Measurements from ENCODE around the gene VRK1.
A peak's percentile ranks its signal among the peaks of the same experiment; 100 is the strongest.

VRK1 gene

DNA sequence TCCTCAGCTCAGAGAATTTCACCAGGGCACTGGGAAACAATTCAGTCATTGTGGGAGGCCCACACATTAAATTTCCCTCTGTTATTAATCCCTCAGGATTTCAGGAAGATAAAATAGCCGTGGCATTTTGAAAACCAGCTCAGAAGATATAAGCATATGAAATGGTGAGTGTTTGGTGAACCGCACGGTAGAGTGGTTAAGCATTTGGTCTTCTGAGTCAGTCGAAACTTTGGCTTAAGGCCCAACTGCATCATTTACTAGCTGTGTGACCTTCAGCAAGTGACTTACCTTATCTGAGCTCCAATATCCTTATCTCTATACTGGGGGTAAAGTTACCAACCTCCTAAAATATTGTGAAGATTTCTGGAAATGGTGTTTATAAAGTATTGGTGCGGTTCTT, 5.2 kb upstream of the VRK1 start:
- DNase-seq, result no peak

DNA sequence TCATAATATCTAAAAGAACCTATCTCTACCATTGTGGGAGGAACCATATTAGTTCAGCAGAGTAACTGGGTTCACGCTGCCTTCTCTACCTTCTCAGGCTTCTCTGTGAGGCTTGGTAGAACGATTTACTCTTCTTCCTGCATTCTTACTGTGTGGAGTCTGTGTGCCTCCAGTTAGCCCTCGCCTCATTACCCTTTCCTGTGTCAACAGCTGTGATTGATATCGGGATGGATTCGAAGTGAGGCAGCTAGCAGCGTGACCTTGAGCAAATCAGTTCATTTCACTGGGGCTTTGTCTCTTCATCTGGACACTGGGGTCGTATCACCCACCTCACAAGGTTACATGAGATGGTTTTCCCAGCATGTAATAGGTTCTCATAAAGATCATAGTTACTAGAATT, 4.6 kb upstream of the VRK1 start:
- peak; percentile 42 for DNase-seq

DNA sequence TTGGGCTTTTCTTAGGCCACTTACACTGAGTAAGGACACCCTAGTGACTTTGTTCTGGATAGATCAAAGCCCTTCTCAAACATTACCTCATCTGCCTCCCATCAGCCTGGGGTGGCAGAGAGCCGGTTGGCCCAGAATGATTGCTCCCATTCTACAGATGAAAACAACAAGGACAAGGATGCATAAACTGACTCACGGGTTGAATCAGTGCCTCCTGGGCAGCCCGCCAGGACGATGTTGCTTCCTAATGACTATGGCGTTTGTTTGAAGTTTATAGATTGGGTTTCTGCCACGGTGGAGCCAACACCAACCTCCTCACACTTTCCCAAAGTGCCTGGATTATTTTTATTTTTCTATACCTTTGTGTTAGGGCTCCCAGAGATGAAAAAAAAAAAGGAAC, 3.6 kb upstream of the VRK1 start:
- DNase-seq, result no peak

DNA sequence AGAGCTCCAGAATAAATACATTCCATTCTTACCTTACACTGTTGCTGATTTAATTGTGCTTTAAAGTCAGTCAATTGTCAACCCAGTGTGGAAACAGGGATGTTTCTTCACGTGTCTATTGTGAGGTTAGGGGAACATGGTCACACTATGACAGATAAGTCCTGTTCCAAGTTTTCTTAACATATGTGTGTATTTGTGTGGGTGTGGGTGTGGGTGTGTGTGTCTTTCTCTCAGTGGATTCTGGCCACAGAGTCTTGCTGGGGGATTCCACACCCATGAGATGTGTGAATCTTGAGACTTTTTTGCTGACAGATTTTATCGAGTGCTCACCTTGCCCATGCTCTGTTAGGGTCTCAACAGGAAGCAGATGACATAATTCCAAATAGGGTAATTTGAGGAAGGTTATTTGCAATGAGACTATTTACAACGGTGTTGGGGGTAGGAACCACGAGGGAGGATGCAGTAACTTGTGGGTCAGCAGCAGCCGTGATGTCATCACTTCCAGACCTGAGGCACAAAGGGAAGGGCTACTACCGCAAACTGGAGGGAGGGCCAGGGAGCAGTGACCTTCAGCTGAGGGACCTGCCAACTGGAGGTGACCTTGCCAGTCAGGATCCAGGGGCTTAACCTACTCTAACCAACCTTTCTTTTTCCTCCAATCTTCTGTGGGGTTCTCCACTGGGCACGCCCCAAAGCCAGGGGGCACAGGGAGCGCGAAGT, 1.9 kb upstream of the VRK1 start:
- DNase-seq, result no peak

DNA sequence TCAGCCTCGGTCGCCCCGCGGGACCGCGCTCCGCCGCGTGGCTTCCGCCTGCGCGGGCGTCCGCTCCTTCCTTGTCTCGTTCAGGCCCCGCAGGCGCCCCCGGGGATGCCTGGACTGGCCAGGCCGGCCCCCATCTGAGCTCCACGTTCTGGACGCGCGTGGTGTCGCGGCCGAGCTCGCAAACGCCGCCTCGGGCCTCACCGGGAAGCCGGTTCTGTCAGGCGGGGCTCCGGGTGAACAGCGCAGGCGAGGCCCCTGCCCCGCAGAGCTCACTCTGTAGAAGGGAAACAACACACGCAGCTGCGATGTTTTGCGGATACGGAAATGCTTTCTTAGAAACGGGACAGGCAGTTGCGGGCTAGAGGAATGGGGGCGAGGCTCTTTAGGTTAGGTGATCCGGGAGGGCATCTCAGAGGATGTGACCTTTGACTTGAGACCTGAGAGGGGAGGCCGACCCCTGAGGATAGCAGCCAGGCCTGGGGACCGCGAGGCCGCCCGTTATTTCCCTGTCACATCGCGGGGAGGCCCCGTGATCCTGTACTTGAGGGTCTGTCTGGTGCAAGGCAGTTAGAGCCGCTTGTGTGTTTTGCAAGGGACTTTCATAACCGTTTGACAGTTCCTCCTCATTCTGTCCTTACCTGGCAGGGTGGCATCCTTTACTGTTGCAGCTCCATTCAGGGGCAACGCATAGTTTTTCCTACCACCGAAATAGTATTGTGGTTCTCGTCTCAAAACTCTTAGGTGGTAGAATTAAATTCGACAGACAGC, 584 bp downstream of the VRK1 start:
- peak; percentile 71 for DNase-seq

DNA sequence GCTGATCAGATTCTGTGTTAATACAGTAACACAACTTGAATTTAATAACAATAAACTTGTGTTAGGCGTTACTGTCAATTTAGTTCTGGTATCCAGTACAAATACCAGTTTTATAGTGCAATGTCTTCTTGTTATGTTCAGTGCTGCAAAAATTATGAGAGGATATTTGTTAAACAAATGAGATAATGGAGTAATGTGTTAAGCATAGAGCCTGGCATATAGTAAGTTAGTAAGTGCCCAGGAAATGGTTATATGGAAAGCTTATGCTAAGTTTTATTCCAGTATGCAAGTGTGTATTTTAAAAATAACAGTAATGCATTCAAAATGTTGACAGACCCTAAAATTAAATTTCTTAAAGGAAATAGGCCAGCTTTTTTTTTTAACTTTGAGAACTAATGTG, 1.8 kb downstream of the VRK1 start:
- no peak for DNase-seq

DNA sequence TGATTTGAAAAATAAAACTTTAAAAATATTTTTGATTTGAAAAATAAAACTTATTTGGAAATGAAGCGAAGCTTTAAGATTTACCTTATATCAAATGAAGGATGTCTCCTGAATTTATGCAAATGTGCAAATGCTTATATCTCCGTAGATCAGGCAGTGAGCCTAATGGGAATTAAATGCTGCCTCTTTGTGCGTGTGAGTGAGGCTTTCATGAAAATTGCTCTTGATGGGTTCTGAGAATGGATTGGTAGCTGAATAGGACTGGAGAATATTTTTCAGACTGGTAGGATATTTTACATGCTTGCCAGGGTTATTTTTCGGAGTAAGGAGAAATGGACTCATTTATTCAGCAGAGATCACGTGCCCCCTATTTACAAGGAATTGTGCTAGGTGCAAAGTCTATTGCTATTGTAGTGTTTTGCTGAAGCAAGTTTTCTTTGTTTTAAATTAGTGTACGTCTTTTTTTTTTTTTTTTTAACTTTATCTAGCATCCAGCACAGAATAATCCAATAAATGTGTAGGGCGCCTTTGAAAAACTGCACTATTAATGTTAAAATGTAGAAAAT, 2.4 kb downstream of the VRK1 start:
- no peak for DNase-seq

DNA sequence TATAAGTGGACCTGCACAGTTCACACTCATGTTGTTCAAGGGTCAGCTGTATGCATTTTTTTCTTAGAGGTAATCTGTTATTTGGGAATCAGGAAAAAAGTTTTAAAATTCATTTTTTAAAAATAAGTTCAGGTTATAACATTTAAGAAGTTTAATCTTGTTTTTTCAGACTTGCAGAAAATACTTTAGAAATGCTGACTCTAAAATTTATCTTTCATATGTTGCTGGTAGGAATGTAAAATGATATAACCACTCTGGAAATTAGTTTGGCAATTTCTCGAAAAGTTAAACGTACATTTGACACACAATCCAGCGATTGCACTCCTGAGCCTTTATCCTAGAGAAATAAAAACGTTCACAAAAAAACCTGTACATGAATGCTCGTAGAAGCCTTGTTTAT, 4.7 kb downstream of the VRK1 start:
- DNase-seq, result no peak

DNA sequence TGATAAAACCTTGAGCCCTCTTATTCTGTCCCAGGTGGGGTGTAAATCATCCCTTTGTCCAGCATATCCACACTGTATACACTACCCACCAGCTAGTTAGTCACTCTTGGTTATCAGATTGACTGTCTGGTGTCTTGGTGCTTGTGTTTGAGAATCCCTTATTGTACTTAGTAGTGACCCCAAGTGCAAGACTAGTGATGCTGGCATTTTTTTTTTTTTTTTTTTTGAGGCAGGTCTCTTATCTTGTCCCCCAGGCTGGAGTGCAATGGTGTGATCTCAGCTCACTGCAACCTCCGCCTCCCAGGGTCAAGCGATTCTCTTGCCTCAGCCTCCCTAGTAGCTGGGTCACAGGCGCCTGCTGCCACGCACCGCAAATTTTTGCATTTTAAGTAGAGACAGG, 5.8 kb downstream of the VRK1 start:
- no peak for DNase-seq

DNA sequence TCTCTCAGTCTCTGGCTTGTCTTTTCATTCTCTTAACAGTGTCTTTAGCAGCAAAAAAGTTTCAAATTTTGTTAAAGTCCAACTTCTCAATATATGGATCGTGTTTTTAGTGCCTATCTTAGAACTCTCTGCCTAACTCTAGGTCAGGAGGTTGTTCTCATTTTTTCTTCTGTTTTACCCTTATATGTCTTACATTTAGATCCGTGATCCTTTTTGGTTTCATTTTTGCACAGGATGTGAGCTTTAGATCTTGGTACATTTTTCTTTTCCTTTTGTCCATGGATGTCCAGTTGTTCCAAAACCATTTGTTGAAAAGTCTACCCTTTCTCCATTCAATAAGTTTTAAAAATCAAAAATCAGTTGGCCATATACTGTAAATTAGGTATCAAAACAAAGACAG, 6.8 kb downstream of the VRK1 start:
- DNase-seq, result no peak

DNA sequence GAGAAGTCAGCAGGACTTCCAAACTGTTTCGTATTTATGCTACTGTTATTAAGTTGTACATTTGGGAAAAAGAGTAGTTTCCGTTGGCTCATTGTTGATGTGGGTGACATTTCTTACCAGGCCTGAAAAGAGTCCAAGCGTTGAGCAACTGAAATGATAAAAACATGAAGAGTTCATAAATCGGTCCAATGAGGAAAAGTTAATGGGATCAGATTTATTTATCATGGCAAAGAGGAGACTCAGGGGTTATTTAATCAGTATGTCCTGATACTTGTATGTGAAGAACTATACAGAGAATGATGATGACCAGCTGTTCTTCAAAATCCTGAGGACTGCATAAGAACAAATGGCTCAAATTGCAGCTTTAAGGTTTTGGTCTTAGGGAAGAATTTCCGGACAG, 7.7 kb downstream of the VRK1 start:
- DNase-seq, result no peak

DNA sequence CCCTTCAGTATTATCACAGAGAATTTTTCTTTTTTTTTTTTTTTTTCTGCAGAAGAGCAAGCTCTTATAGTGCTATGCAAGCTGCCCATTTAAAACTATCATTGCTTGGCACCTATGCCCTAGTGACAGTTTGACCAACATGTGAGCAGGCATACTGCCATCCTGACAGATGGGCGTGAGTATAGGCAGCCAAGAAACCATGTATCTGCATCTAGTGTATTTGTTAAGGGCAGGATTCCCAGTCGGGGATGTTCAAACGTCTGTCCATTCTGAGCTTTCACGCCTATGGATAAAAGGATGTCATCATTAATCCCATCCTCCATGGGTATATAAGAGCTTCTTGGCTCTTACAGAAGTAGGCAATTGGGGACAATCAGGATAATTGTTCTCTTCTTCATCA, 8.8 kb downstream of the VRK1 start:
- no peak for DNase-seq

DNA sequence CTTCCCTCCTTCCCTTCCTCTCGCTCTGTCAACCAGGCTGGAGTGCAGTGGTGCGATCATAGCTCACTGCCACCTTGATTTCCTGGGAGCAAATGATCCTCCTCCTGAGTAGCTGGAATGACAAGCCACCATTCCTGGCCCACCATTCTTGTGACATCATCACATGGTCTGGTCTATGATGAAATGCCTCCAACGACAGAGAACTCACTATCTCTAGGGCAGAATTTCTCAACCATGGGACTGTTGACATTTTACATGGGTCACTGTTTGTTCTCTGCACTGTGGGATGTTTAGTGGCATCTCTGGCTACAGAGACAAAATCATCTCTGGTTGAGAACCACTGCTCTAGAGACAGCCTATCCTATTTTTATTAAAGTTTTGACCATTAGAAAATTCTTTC, 9.7 kb downstream of the VRK1 start:
- DNase-seq, result no peak

DNA sequence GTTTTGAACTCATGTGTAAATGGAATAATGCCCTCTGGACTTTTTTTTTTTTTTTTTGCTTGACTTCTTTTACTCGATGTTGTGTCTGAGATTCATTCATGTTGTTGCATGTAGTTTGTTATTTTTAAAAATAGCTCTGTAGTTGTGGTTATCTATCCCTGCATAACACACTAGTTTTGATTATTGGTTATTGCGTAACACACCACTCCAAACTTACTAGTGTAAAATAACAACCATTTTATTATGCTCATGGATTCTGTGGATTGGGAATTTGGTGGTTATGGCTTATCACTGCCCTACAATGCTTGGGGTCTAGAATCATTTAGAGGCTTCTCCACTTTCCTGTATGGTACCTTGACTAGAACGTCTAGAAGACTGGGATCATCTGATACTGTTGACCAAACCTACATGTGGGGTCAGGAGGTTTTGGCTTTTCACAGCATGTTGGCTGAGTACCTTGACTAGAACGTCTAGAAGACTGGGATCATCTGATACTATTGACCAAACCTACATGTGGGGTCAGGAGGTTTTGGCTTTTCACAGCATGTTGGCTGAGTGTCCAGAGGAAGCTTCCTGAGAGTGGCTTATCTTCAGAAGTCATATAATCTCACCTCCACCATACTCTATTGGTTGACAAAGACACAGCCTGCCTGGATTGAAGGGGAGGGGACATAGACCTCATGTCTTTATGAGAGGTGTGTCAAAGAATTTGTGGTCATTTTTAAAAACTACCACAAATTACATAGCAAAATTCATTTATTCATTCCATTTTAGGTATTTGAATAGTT, 11.6 kb downstream of the VRK1 start:
- no peak for DNase-seq

DNA sequence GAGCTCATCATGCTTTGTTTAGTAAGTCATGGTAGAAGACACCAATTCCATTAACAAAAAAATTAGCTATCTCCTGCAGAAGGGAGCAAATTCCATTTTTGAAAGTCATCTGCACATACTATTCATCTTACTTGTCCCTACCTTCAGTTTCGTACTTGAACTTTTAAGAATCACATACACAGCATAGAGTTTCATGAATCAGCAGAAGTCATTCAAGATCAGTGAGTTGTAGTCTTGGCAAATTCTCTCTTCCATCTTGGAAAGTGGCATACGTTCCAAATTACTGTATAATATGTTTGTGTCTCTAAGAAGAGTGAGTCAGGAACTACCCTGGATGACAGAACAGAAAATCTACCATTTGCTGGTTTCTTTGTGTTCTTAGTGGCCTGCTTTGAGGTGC, 14.1 kb downstream of the VRK1 start:
- no peak for DNase-seq

DNA sequence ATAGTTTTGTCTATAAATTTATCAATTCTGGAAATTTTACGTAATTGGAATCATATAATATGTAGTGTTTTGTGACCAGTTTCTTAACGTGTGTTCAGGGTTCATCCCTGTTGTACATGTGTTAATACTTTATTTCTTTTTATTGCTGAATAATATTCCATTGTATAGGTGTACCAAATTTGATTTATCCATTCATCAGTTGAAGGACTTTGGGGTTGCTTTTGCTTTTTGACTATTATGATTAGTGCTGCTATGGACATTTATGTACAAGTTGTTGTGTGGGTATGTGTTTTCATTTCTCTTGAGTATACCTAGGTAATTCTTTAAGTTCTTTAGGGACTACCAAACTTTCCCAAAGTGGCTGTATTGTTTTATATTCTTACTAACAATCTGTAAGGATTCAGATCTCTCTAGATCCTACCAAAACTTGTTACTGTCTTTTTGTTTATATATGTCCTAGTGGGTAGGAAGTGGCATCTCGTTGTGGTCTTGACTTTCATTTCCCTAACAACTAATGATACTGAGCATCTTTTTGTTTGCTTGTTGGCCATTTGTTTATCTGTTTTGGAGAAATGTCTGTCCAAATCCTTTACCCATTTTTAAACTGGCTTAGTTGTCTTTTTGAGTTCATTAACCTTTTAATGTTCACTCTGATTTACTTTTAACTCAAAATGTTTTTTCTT, 14.9 kb downstream of the VRK1 start:
- DNase-seq, result no peak

DNA sequence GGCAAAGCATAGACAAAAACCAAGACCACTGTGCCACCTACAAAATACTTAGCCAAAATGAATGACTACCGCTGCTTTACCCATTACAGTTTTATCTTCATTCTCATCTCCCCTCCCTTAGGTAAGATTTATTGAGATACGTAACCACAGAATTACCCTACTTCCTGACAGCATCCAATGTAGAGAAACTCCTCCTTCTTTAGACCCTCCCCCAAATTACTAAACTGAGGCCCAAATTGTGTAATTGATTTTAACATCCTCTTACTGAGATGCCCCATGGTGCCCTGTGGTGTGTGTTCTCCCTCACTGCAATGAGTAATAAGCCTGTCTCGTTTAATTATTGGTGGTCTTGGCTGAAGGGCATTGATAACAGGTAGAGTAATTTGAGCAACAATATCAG, 19.1 kb downstream of the VRK1 start:
- DNase-seq, result no peak

DNA sequence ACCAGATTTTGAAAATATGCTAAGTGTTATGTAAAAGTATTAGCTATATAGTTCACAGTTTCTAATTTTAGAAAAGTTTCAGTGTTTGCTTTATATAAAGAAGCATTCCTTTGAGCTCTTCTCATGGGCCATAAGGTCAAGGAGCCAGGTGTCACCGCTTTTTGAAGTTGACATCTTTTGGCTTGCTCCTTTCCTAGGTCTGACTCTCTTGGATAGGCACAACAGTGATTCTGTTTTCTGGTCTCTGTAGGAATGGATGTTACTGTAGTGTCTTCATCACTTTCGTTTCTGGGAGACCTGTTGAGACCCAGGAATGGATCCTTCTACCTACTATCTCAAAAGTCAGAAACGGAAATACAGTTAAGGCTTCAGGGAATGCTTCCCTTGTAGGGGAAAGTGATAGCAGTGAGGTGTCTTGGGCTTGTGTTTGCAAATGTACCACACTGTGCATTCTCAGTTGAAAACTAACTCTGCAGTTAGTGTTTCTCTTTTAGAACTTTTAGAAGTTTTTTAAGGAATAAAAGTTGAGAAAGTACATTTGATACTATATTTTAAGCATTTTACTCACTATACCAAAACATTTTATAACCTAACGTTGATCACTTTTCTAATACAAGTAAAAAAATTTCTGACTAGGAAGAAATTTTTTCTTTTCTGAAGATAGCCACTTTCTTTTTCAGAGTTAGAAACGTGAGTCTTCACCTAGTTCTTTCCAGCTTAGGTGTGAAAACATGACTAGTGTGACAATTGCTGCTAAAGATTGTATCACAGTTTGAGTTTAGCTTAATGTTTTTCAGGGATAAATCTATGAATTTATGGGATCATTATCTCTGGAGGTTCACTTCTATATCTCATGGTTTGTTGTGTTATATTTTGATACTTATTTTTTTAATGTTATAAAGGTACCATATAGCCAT, 20.8 kb downstream of the VRK1 start:
- no peak for DNase-seq

DNA sequence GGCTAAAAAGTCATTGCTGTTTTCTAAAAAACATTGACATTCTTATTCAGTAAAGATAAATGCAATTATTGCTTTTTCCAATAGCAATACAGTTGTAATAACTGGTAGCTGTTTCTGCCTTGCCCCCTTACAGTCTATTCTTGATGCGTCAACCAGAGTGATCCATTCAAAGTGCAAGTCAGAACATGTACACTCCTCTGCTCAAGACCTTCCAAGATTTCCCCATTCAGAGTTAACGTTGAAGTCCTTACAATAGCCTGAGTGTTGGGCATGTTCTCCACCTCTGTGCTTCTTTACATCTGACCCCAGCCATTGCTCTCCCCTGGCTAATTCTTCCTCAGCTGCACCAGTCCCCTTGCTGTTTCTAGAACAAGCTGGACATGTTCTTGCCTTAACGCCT, 24.3 kb downstream of the VRK1 start:
- DNase-seq, result no peak

DNA sequence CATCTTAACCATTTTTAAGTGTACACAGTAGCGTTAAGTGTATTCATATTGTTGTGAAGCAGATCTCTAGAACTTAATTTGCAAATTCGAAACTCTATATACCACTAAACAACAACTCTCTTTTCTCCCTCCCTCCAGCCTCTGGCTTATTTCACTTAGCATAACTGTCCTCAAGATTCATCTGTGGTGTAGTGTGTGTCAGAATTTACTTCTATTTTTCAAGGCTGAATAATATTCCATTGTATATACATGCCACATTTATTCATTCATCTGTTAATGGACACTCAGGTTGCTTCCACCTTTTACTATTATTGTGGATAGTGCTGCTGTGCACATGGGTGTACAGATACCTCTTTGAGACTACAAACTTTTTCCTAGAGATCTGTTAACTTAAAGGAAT, 26.5 kb downstream of the VRK1 start:
- DNase-seq, result no peak

DNA sequence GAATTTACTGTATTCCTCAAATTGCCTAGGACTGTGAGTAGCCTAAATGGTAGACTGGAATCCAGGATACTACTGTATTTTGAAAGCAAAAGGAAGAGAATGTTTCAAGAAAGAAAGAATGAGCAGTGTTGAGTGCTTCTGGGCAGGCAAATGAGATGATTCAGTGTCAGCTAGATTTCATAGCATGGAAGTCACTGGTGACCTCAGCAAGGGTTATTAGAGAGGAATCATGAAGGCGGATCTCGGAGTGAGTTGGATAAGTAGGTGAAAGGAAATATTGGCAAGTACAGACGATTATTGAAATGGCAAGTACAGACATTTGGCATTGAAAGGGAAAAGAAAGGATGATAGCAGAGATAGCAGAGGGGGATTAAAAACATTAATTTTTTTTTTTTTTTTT, 27.1 kb downstream of the VRK1 start:
- no peak for DNase-seq

DNA sequence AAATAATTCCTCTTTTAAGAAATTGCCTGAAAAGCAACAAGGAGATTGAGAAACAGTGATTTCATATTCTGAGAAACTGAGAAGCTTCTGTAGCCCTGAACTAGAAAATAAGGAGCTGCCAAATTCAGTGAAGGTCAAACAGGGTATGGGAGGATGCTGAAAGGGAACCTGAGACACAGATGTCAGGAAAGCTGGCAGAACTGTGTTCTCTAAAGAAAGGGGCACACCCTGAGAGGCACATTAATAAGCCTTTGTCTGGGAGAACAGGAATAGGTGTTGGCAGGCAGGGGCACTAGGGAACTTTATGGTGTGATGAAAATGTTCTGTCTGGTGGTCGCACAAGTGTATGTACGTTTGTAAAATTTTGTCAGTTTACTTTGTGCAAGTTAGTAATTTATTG, 29.6 kb downstream of the VRK1 start:
- DNase-seq, result no peak

Measured in retina (tissue), 1 donor.